ENCODE results near the gene AARS2. TPM values are rescaled to one million over a fixed set of nuclear protein-coding genes. Genes with fewer than 3 reads are reported as not detected.

AARS2 gene
- polyA plus RNA-seq, 1 experiment, result 7.3 TPM

GRCh38 chr6:44310241-44310640, 2.9 kb downstream of the AARS2 start:
- no peak for DNase-seq (ENCODE audit: low read depth)
- Histone ChIP-seq H3K36me3 (ENCODE audit: control insufficient read depth, insufficient read depth, low read length) (peaks cover 27% of the 10 kb centered on the region), H3K4me3 (ENCODE audit: low read depth, low read length) (no peak overlapping the region), H3K27me3 (ENCODE audit: control insufficient read depth, insufficient read depth, low read length) (no peaks in the 10 kb centered on the region)
- ChIA-PET POLR2A (no interaction called here), CTCF (interaction anchor here (0.9 to 1.2 kb wide), 2 partner anchors 28 to 42 kb away, joined by 3 to 4 read pairs; no protein-coding TSS in a partner anchor)
- TF ChIP-seq CTCF (IDR thresholded peaks at IDR 0.05; ENCODE audit: insufficient read depth, low read depth, low read length), result no peak

GRCh38 chr6:44309631-44310030, 3.5 kb downstream of the AARS2 start:
- Histone ChIP-seq H3K27me3 (ENCODE audit: control insufficient read depth, insufficient read depth, low read length) (no peaks in the 10 kb centered on the region), H3K4me3 (ENCODE audit: low read depth, low read length) (no peak overlapping the region), H3K36me3 (ENCODE audit: control insufficient read depth, insufficient read depth, low read length) (peaks cover 32% of the 10 kb centered on the region)
- TF ChIP-seq CTCF (IDR thresholded peaks at IDR 0.05; ENCODE audit: insufficient read depth, low read depth, low read length), result no peak
- ChIA-PET CTCF (interaction anchor here (0.9 to 1.5 kb wide), 4 partner anchors 24 to 137 kb away, joined by 3 to 8 read pairs (median 4); partner anchors contain the start of gene SLC29A1), POLR2A (no interaction called here)
- no peak for DNase-seq (ENCODE audit: low read depth)

- Histone ChIP-seq H3K36me3 (ENCODE audit: control insufficient read depth, insufficient read depth, low read length) (peaks cover 38% of the 10 kb centered on the region), H3K4me3 (ENCODE audit: low read depth, low read length) (no peak overlapping the region), H3K27me3 (ENCODE audit: control insufficient read depth, insufficient read depth, low read length) (no peaks in the 10 kb centered on the region)
- ChIA-PET CTCF (interaction anchor here (0.6 to 1.5 kb wide), 5 partner anchors 24 to 136 kb away, joined by 3 to 8 read pairs (median 4); partner anchors contain the start of gene SLC29A1), POLR2A (no interaction called here)
- DNase-seq (ENCODE audit: low read depth), result peak; percentile 8
- no peak for TF ChIP-seq CTCF (IDR thresholded peaks at IDR 0.05; ENCODE audit: insufficient read depth, low read depth, low read length)
Observed at GRCh38 chr6:44309092-44309491, 4.1 kb downstream of the AARS2 start.

GRCh38 chr6:44307217-44307616, 5.9 kb downstream of the AARS2 start:
- CTCF ChIA-PET, result interaction anchor here (0.8 to 1.2 kb wide), 2 partner anchors 9 to 39 kb away, joined by 3 read pairs; no protein-coding TSS in a partner anchor
- no peak for TF ChIP-seq CTCF (IDR thresholded peaks at IDR 0.05; ENCODE audit: insufficient read depth, low read depth, low read length)

DNA sequence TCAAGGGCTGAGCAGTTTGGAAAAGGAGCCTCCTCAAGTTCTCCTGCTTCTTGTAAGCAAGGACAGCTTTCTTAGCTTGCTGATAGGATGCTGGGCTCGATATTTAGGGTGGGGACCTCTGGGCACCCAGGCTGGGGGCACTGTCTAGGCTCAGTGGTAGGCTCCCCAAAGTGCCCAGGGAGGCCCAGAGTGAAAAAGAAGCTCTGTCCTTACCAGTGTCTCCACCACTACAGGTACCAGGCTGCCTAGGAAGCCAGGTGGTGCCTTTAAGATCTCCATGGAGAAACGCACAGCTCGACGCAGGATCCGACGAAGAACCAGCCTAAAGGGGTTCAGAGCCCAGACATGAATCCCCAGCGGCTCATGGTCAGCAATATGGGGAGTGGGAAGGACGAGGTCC, 6.4 kb downstream of the AARS2 start:
- DNase-seq (ENCODE audit: low read depth), result no peak
- POLR2A ChIA-PET, result no interaction called here
- CTCF ChIA-PET, result interaction anchor here (0.8 to 5.5 kb wide), 2 partner anchors 8 to 39 kb away, joined by 3 to 38 read pairs; no protein-coding TSS in a partner anchor
- TF ChIP-seq CTCF (IDR thresholded peaks at IDR 0.05; ENCODE audit: insufficient read depth, low read depth, low read length), result no peak
- Histone ChIP-seq H3K27me3 (ENCODE audit: control insufficient read depth, insufficient read depth, low read length) (no peaks in the 10 kb centered on the region), H3K4me3 (ENCODE audit: low read depth, low read length) (no peak overlapping the region), H3K36me3 (ENCODE audit: control insufficient read depth, insufficient read depth, low read length) (peaks cover 58% of the 10 kb centered on the region)

More at GRCh38 chr6:44307217-44307616, 5.9 kb downstream of the AARS2 start:
- DNase-seq (ENCODE audit: low read depth), result no peak
- H3K4me3 ChIP-seq (ENCODE audit: low read depth, low read length), result no peak overlapping the region
- peaks cover 53% of the 10 kb centered on the region for H3K36me3 ChIP-seq (ENCODE audit: control insufficient read depth, insufficient read depth, low read length)
- POLR2A ChIA-PET, result no interaction called here
- no peaks in the 10 kb centered on the region for H3K27me3 ChIP-seq (ENCODE audit: control insufficient read depth, insufficient read depth, low read length)
